Activated naive CD8-positive, alpha-beta T cell treated with anti-CD3 and anti-CD28 coated beads for 36 hours (primary cell): ENCODE results near the gene TAS1R2. TPM values are rescaled to one million over a fixed set of nuclear protein-coding genes. Genes with fewer than 3 reads are reported as not detected.
A peak's percentile ranks its signal among the peaks of the same experiment; 100 is the strongest.
"Not testable (repeated sequence)": the region's sequence is repeated elsewhere in the genome, so short reads cannot be mapped to it uniquely, and the experiment has no call there.

ENCODE experiments used
- DNase-seq: peaks from one replicate; pipeline ENCODE4 v3.0.0; 2021
- H3K27ac Mint-ChIP-seq: one replicate; pipeline ENCODE4 v1.8.0; 2022; ENCODE audit warnings: mild to moderate bottlenecking, moderate library complexity, mixed read lengths
- H3K27me3 Mint-ChIP-seq: one replicate; pipeline ENCODE4 v1.8.0; 2022; ENCODE audit warnings: mild to moderate bottlenecking, mixed read lengths
- H3K36me3 Mint-ChIP-seq: one replicate; pipeline ENCODE4 v1.8.0; 2021; ENCODE audit warnings: mild to moderate bottlenecking, mixed read lengths
- H3K4me1 Mint-ChIP-seq: one replicate; pipeline ENCODE4 v1.8.0; 2021; ENCODE audit warnings: mixed read lengths
- H3K4me3 Mint-ChIP-seq: one replicate; pipeline ENCODE4 v1.8.0; 2022; ENCODE audit warnings: mild to moderate bottlenecking, moderate library complexity, mixed read lengths
- H3K9me3 Mint-ChIP-seq: one replicate; pipeline ENCODE4 v1.8.0; 2022; ENCODE audit warnings: mixed read lengths
- total RNA-seq, 2 experiments: library from RNA; stranded (reverse); gene quantifications; one replicate each; pipeline ENCODE4 v1.2.3, GENCODE V29; 2021

TAS1R2 gene
- total RNA-seq, 2 experiments from 2014 or later, result not detected

DNA sequence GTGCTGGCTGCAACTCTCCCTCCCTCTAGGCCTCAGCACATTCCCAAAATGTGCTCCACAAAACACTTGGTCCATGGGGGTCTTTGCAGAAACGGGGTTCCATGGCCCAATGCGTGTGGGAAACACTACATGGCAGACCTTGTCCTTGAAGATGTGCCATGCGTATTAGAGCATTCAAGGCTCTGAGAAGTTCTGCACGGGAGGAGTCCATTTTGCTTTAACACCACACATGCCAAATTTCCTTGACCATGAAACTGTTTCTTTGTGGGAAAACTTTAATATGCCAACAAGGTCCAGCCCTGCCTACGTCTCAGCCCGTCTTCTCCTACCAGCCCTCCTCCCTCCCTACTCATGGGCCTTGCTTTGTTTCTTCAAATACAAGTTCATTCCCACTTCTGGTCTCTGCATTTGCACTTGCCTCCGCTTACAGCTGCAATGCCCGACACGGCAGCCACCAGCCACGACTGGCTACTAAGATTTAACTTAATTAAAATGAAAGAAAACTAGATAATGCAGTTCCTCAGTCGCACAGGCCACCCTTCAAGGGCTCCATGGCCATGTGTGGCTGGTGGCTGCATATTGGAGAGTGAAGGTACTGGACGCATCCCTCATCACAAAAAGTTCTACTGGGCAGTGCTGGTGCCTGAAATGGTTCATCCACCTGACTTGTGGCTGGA is 19.2 kb upstream of the TAS1R2 start:
- Mint-ChIP-seq H3K27ac (no peak overlapping the region), H3K4me3 (no peak overlapping the region), H3K9me3 (no peaks in the 10 kb centered on the region), H3K36me3 (no peaks in the 10 kb centered on the region), H3K4me1 (no peaks in the 10 kb centered on the region), H3K27me3 (no peaks in the 10 kb centered on the region)
- no peak for DNase-seq

DNA sequence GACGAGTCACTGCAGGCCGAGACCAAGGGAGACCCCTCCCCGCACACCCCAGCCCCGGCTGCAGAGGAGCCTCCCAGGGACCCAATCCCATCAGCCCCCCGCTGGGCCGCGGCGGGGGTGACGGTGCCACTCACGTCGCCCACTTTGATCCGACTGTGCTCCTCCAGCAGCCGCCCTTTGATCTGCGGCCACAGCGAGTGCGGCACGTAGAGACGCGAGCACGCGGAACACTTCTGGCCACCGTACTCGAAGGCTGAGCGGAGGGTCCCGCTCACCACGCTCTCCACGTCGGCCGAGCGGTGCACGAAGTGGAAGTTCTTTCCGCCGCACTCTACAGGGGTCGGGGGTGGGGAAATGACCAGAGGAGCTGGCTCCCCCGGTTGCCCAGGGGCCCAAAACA is 17.8 kb upstream of the TAS1R2 start:
- Mint-ChIP-seq H3K4me3 (no peak overlapping the region), H3K4me1 (no peaks in the 10 kb centered on the region), H3K27ac (no peak overlapping the region), H3K27me3 (no peaks in the 10 kb centered on the region), H3K36me3 (no peaks in the 10 kb centered on the region), H3K9me3 (no peaks in the 10 kb centered on the region)
- no peak for DNase-seq

DNA sequence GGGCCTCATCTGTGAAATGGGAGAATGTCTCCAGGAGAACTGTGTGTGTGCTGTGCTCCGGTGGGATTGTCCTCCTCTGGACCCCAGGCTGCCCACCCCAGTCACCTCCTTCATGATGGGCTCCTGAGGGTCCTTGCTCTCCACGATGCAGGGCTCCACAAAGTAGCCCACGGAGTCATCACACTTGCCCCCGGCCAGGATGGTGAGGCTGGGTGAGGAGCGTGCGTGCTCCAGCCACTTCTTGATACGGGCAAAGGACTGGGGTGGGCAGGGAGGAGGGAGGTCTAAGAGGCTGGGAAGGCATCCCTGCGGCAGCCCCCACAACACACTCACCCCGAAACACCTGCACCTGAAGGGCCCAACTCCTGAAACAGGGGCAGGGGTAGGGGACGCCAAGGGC is 16.8 kb upstream of the TAS1R2 start:
- Mint-ChIP-seq H3K4me3 (no peak overlapping the region), H3K4me1 (no peaks in the 10 kb centered on the region), H3K27me3 (no peaks in the 10 kb centered on the region), H3K36me3 (no peaks in the 10 kb centered on the region), H3K27ac (no peak overlapping the region), H3K9me3 (no peaks in the 10 kb centered on the region)
- DNase-seq, result no peak

DNA sequence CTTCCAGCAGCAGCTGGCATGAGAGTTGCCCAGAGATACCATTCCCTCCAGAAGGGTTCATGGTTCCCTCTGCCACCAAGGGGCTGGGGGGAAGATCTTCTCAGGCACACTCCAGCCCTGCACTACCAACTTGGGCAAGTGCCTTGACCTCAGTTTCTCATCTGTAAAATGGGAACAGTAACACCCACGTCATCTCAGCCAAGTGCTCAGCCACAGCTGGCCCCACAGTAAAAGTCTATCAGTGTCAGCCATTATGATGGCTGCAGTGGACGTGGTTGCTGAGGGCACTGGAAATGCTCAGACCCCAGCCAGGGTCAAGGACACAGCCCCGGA is 16.3 kb upstream of the TAS1R2 start:
- Mint-ChIP-seq H3K4me3 (no peak overlapping the region), H3K9me3 (no peaks in the 10 kb centered on the region), H3K27me3 (no peaks in the 10 kb centered on the region), H3K27ac (no peak overlapping the region), H3K36me3 (no peaks in the 10 kb centered on the region), H3K4me1 (no peaks in the 10 kb centered on the region)
- no peak for DNase-seq

GRCh38 chr1:18875107-18875795 is 15.8 kb upstream of the TAS1R2 start:
- H3K4me3 Mint-ChIP-seq, result no peak overlapping the region
- no peaks in the 10 kb centered on the region for H3K27me3 Mint-ChIP-seq
- H3K27ac Mint-ChIP-seq, result no peak overlapping the region
- H3K4me1 Mint-ChIP-seq, result no peaks in the 10 kb centered on the region
- no peaks in the 10 kb centered on the region for H3K36me3 Mint-ChIP-seq
- H3K9me3 Mint-ChIP-seq, result no peaks in the 10 kb centered on the region
- peak; percentile 60 for DNase-seq

- no peak overlapping the region for H3K4me3 Mint-ChIP-seq
Observed at GRCh38 chr1:18874600-18874999, 15.1 kb upstream of the TAS1R2 start.

DNA sequence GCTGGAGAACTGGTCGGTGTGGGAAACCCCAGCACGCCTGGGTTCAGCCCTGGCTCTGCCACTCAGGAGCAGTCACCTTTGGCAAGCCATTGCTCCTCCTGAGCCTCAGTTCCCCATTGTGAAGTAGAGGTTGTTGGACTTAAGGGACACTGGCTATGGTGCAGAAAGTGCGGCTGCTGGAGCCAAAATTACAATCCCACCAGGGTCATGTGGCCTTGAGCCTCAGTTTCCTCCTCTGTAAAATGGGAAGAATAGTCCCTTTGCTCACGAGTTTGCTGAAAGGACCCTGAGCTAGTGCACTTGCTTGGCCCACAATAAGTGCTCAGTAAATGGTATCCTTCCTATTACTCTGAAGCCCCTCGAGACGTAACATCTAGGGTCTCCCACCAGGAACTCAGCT is 14.6 kb upstream of the TAS1R2 start:
- no peak for DNase-seq
- Mint-ChIP-seq H3K4me1 (no peaks in the 10 kb centered on the region), H3K27ac (no peak overlapping the region), H3K27me3 (no peaks in the 10 kb centered on the region), H3K4me3 (no peak overlapping the region), H3K36me3 (no peaks in the 10 kb centered on the region), H3K9me3 (no peaks in the 10 kb centered on the region)

More at GRCh38 chr1:18874600-18874999, 15.1 kb upstream of the TAS1R2 start:
- DNase-seq, result no peak
- Mint-ChIP-seq H3K27ac (no peak overlapping the region), H3K4me1 (no peaks in the 10 kb centered on the region), H3K36me3 (no peaks in the 10 kb centered on the region), H3K9me3 (no peaks in the 10 kb centered on the region), H3K27me3 (no peaks in the 10 kb centered on the region)

DNA sequence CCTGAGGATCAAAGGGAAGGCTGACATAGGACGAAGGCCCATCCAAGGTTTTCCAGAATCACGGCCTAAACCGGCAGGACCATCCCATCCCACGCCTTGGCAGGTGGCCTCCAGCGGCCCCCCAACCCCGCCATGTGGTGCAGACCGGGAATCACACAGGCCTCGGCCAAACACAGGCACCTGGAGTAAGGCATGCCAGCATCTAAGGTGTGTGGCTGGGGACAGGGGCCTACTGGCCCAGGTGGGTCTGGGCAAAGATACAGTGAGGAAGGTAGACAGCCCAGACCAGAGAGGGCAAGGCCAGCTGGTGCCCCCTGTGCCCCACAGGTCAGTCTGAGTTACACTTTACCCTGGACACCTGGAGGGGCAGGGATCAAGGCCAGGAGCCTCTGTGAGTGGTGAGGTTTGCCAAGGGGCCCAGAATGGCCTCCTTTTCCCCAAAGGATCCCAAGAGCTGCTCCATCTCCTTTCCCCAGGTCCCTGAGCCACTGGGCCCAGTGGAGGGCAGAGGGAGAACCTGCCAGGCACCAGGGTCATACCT is 12.7 kb upstream of the TAS1R2 start:
- Mint-ChIP-seq H3K36me3 (no peaks in the 10 kb centered on the region), H3K9me3 (no peaks in the 10 kb centered on the region), H3K27me3 (no peaks in the 10 kb centered on the region), H3K27ac (no peak overlapping the region), H3K4me1 (no peaks in the 10 kb centered on the region), H3K4me3 (no peak overlapping the region)
- no peak for DNase-seq

DNA sequence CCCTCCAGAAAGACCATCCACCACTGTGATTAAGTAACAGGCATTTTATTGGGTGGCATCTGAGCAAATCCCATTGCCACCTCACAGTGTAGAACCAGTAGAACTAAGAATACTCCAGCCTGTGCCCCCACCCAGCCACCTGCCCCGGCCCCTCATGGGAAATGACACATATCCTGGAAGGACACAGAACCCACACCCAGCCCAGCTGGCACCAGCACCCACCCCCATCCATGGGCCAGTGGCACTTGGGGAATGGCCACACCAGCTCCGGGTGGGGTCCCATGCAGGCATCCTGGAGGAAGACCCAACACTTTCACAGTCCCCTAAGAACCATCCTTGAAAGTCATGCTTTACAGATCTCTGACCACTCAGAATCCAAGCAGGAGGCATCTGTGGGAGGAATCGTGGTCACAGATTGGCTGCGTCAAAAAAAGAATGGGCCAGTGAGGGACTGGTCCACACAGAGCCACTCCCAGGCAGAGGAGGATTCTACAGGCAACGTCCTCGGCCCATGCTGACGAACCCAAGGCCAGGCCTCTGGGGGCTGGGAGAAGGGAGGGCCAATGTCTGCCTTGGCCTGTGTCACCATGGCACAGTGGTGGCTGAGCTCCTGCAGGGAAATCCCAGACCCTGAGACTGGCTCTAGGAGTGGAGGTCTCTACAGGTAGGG is 12.1 kb upstream of the TAS1R2 start:
- Mint-ChIP-seq H3K4me3 (no peak overlapping the region), H3K27me3 (peaks cover 5% of the 10 kb centered on the region), H3K27ac (no peak overlapping the region), H3K4me1 (no peaks in the 10 kb centered on the region), H3K36me3 (no peaks in the 10 kb centered on the region), H3K9me3 (no peaks in the 10 kb centered on the region)
- DNase-seq, result no peak

DNA sequence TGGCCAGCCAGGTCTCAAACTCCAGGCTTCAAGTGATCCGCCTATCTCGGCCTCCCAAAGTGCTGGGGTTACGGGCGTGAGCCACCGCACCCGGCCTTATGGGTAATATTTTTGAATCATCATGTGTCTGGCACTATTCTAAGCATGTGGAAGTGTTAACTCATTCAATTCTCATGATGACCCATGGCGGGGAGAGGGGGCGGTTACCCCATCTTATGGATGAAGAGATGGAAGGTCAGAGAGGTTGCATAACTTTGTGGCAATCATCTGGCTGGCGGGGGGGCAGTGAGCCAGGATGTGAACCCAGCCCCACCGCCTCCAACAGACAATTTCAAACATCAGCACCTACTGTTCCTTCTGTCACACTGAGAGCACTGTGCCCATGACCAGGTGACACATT is 11.5 kb upstream of the TAS1R2 start:
- Mint-ChIP-seq H3K27ac (no peak overlapping the region), H3K27me3 (peaks cover 5% of the 10 kb centered on the region), H3K4me1 (no peaks in the 10 kb centered on the region), H3K4me3 (no peak overlapping the region), H3K9me3 (no peaks in the 10 kb centered on the region), H3K36me3 (no peaks in the 10 kb centered on the region)
- no peak for DNase-seq

- not testable (repeated sequence) for H3K4me1 Mint-ChIP-seq, H3K9me3 Mint-ChIP-seq, H3K4me3 Mint-ChIP-seq
Observed at GRCh38 chr1:18870595-18870865, 11.1 kb upstream of the TAS1R2 start.

DNA sequence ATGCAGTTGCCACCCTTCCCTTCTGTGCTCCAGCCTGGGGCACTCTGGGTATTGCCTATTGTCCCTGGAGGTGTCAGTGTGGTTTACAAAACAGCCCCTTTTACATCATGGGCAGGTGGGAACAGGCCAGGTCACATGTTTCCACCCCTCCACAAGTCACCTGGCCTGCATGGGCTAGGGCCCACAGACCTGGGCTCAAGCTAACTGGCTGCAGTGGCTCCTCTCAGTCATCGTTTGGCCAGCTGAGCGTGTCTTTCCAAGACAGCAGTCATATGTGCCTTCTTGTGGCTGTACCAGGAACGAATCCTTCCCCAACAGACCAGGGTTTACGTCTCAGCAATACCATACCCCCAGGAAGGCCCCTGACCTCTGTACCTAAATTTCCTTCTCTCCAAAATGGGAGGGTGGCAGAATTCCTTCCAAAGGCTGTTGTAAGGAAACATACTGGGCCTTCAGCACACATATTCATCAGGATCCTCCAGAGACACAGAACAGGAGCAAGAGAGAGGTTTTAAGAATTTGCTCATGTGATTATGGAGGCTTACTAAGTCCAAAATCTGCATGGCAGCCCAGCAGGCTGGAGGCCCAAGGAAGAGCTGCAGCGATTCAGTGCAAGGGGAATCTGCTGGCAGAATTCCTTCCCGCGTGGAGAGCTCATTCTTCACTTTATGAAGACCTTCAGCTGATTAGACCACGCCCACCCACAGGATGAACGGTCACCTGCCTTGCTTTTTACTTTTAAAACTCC is 10.6 kb upstream of the TAS1R2 start:
- Mint-ChIP-seq H3K9me3 (no peaks in the 10 kb centered on the region), H3K4me3 (no peak overlapping the region)

More at GRCh38 chr1:18870595-18870865, 11.1 kb upstream of the TAS1R2 start:
- not testable (repeated sequence) for H3K36me3 Mint-ChIP-seq, H3K27me3 Mint-ChIP-seq, DNase-seq, H3K27ac Mint-ChIP-seq

DNA sequence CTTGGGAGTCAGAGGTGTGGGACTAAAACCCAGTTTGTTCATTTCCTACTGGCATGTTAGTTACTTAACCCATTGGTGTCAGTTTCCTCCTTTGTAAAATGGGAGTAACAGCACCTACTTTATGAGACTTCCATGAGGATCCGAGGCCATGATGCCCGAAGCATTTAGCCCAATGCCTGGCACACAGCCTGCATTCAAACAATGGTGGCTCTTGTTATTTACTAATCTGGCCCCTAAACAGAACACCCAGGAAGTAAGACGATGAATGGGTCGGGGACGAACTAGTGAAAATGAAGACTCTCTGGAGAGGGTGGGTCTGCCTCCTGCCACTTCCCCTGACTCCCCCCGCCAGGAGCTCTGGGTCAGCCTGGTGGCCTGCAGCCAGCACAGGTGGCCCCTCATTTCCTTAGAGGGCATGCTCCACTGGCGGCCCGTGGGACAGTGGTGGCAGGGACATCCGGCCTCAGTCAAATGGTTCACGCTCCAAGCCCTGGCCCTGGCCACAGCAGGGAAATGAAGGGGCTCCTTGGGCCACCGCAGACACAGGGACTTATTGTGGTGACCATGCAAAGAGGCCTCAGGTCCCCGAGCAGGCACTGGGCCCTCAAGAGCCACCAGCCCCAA is 9.5 kb upstream of the TAS1R2 start:
- peaks cover 8% of the 10 kb centered on the region for H3K27me3 Mint-ChIP-seq
- H3K36me3 Mint-ChIP-seq, result no peaks in the 10 kb centered on the region
- H3K27ac Mint-ChIP-seq, result no peak overlapping the region
- DNase-seq, result no peak
- no peaks in the 10 kb centered on the region for H3K9me3 Mint-ChIP-seq
- H3K4me1 Mint-ChIP-seq, result no peaks in the 10 kb centered on the region
- H3K4me3 Mint-ChIP-seq, result no peak overlapping the region

More for the DNA sequence above, 10.6 kb upstream of the TAS1R2 start:
- no peaks in the 10 kb centered on the region for H3K36me3 Mint-ChIP-seq
- H3K27me3 Mint-ChIP-seq, result peaks cover 8% of the 10 kb centered on the region
- no peak for DNase-seq
- no peak overlapping the region for H3K27ac Mint-ChIP-seq
- H3K4me1 Mint-ChIP-seq, result no peaks in the 10 kb centered on the region

- no peak overlapping the region for H3K27ac Mint-ChIP-seq
- no peaks in the 10 kb centered on the region for H3K9me3 Mint-ChIP-seq
- H3K27me3 Mint-ChIP-seq, result peaks cover 8% of the 10 kb centered on the region
- H3K4me1 Mint-ChIP-seq, result no peaks in the 10 kb centered on the region
- H3K36me3 Mint-ChIP-seq, result no peaks in the 10 kb centered on the region
- no peak for DNase-seq
- H3K4me3 Mint-ChIP-seq, result no peak overlapping the region
Observed at GRCh38 chr1:18868354-18868753, 8.9 kb upstream of the TAS1R2 start.

- Mint-ChIP-seq H3K9me3 (no peaks in the 10 kb centered on the region), H3K27ac (no peak overlapping the region), H3K4me3 (no peak overlapping the region), H3K4me1 (no peaks in the 10 kb centered on the region), H3K36me3 (no peaks in the 10 kb centered on the region), H3K27me3 (peaks cover 8% of the 10 kb centered on the region)
- no peak for DNase-seq
Observed at GRCh38 chr1:18866846-18867245, 7.4 kb upstream of the TAS1R2 start.
